Skeletal muscle satellite cell (primary cell): ENCODE data around the gene LAMA2.

Experiments
- H3K27me3 ChIP-seq: 2 replicates; pipeline ENCODE4 v1.7.0; 2013; ENCODE audit warnings: low read length; ENCODE audit not compliant: control insufficient read depth, insufficient read depth
- H3K36me3 ChIP-seq: 2 replicates; pipeline ENCODE4 v1.7.0; 2013; ENCODE audit warnings: mild to moderate bottlenecking, control low read depth, low read length; ENCODE audit not compliant: insufficient read depth
- H3K4me1 ChIP-seq: 2 replicates; pipeline ENCODE4 v1.7.0; 2013; ENCODE audit warnings: low read length; ENCODE audit not compliant: control insufficient read depth, insufficient read depth
- H3K4me2 ChIP-seq: 2 replicates; pipeline ENCODE4 v1.7.0; 2013; ENCODE audit warnings: mild to moderate bottlenecking, low read length
- H3K4me3 ChIP-seq: 2 replicates; pipeline ENCODE4 v1.7.0; 2013; ENCODE audit warnings: low read length
- H3K9ac ChIP-seq: 2 replicates; pipeline ENCODE4 v1.7.0; 2013; ENCODE audit warnings: mild to moderate bottlenecking, low read depth, low read length, moderate library complexity
- H3K9me3 ChIP-seq: replicated peaks from 2 replicates; pipeline ENCODE4 v1.7.0; 2013; ENCODE audit warnings: mild to moderate bottlenecking, control low read depth, low read length

LAMA2 gene

GRCh38 chr6:129490521-129491255 lies 607.8 kb downstream of the LAMA2 start:
- Histone ChIP-seq H3K36me3 (peaks cover 7% of the 10 kb centered on the region), H3K9ac (peak overlapping the region; percentile 92), H3K4me3 (peak overlapping the region; percentile 61), H3K9me3 (no peaks in the 10 kb centered on the region), H3K4me2 (peak overlapping the region; percentile 86), H3K27me3 (no peaks in the 10 kb centered on the region), H3K4me1 (peaks cover 57% of the 10 kb centered on the region)

GRCh38 chr6:129491436-129491835 lies 608.5 kb downstream of the LAMA2 start:
- no peaks in the 10 kb centered on the region for H3K9me3 ChIP-seq
- no peaks in the 10 kb centered on the region for H3K36me3 ChIP-seq
- peaks cover 57% of the 10 kb centered on the region for H3K4me1 ChIP-seq
- H3K9ac ChIP-seq: peak overlapping the region; percentile 92
- peak overlapping the region; percentile 30 for H3K4me3 ChIP-seq
- no peaks in the 10 kb centered on the region for H3K27me3 ChIP-seq
- H3K4me2 ChIP-seq: peak overlapping the region; percentile 56

GRCh38 chr6:129492260-129492659 lies 609.3 kb downstream of the LAMA2 start:
- no peaks in the 10 kb centered on the region for H3K27me3 ChIP-seq
- no peak overlapping the region for H3K4me2 ChIP-seq
- no peaks in the 10 kb centered on the region for H3K9me3 ChIP-seq
- H3K4me1 ChIP-seq: peaks cover 57% of the 10 kb centered on the region
- no peaks in the 10 kb centered on the region for H3K36me3 ChIP-seq
- H3K9ac ChIP-seq: no peak overlapping the region
- H3K4me3 ChIP-seq: no peak overlapping the region

DNA sequence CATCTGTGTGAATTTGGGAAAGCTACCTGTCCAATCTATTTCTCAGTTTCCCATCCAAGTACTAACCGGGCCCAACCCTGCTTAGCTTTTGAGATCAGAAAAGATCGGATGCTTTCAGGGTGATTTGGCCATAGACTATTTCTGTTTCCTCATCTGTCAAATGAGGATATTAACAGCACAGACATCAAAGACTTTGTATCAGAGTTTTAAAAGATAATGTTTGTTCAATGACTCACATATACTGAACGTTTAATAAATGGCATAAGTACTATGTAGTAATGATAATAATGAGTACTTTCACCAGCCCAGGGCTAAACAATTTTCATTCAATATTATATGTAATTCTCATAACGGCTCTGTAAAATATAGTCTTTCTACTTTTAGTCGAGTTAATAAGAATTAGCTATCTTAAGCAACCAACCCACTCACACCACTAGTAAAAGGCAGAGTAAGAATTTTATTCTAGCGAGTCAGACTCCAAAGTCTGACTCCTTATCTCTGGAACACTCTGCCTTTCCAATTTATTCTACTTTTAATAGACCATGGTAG lies 610.5 kb downstream of the LAMA2 start:
- no peak overlapping the region for H3K4me3 ChIP-seq
- no peaks in the 10 kb centered on the region for H3K27me3 ChIP-seq
- H3K9me3 ChIP-seq: no peaks in the 10 kb centered on the region
- peak overlapping the region; percentile 41 for H3K4me2 ChIP-seq
- H3K9ac ChIP-seq: peak overlapping the region; percentile 28
- H3K36me3 ChIP-seq: no peaks in the 10 kb centered on the region
- peaks cover 69% of the 10 kb centered on the region for H3K4me1 ChIP-seq

DNA sequence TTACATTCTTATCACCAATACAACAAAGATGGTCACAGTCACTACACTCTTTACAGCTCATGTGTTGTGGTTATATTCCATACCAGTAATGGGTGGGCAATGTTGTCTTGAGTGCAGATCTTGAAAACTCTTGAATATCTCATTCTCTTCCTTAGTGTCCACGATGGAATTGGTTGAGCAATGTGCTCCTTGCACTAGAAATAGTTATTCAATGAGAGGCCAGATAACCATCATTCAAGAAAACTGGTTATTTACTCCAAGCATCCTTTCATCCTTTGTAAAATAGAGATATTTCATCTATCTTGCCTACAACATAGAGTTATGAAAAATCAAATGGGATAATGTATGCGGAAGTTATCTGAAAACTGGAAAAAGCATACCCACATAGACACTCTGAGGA lies 611.2 kb downstream of the LAMA2 start:
- no peak overlapping the region for H3K4me3 ChIP-seq
- no peaks in the 10 kb centered on the region for H3K36me3 ChIP-seq
- H3K9me3 ChIP-seq: no peaks in the 10 kb centered on the region
- H3K9ac ChIP-seq: no peak overlapping the region
- H3K4me1 ChIP-seq: peaks cover 69% of the 10 kb centered on the region
- no peaks in the 10 kb centered on the region for H3K27me3 ChIP-seq
- H3K4me2 ChIP-seq: no peak overlapping the region

DNA sequence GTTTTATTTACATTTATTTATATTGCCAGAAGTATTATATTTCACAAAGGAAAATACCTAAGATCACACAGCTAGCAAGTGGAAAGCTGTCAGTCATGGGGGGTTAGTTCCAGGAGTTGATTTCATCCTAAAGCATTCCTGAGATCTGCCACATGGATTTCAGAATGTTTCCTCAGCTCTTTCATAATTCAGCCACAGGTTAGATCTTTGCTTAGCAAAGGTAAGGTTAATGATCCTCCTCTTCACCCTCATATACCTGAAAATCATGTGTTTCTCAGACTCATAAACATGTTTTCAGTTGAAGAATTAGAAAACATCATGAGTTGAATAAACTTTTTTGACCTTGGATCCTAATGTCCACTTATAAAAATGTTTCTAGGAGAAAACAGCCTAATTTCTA lies 611.6 kb downstream of the LAMA2 start:
- H3K9me3 ChIP-seq: no peaks in the 10 kb centered on the region
- no peak overlapping the region for H3K4me3 ChIP-seq
- H3K36me3 ChIP-seq: no peaks in the 10 kb centered on the region
- no peaks in the 10 kb centered on the region for H3K27me3 ChIP-seq
- H3K9ac ChIP-seq: no peak overlapping the region
- peaks cover 69% of the 10 kb centered on the region for H3K4me1 ChIP-seq
- no peak overlapping the region for H3K4me2 ChIP-seq

- H3K4me3 ChIP-seq: no peak overlapping the region
- H3K4me1 ChIP-seq: peaks cover 70% of the 10 kb centered on the region
- H3K4me2 ChIP-seq: no peak overlapping the region
- H3K36me3 ChIP-seq: no peaks in the 10 kb centered on the region
- H3K9me3 ChIP-seq: no peaks in the 10 kb centered on the region
- H3K27me3 ChIP-seq: no peaks in the 10 kb centered on the region
- H3K9ac ChIP-seq: no peak overlapping the region
Measured at GRCh38 chr6:129495652-129496051, 612.7 kb downstream of the LAMA2 start.

- H3K4me1 ChIP-seq: peaks cover 72% of the 10 kb centered on the region
- no peaks in the 10 kb centered on the region for H3K36me3 ChIP-seq
- H3K9me3 ChIP-seq: no peaks in the 10 kb centered on the region
- peak overlapping the region; percentile 77 for H3K4me2 ChIP-seq
- peak overlapping the region; percentile 47 for H3K9ac ChIP-seq
- H3K4me3 ChIP-seq: no peak overlapping the region
- H3K27me3 ChIP-seq: no peaks in the 10 kb centered on the region
Measured at GRCh38 chr6:129497481-129498441, 614.8 kb downstream of the LAMA2 start.

- Histone ChIP-seq H3K36me3 (peaks cover 1% of the 10 kb centered on the region), H3K27me3 (no peaks in the 10 kb centered on the region), H3K9me3 (no peaks in the 10 kb centered on the region), H3K4me1 (peaks cover 70% of the 10 kb centered on the region), H3K4me3 (peak overlapping the region; percentile 43), H3K9ac (peak overlapping the region; percentile 52), H3K4me2 (peak overlapping the region; percentile 77)
Measured at GRCh38 chr6:129498541-129498940, 615.6 kb downstream of the LAMA2 start.

DNA sequence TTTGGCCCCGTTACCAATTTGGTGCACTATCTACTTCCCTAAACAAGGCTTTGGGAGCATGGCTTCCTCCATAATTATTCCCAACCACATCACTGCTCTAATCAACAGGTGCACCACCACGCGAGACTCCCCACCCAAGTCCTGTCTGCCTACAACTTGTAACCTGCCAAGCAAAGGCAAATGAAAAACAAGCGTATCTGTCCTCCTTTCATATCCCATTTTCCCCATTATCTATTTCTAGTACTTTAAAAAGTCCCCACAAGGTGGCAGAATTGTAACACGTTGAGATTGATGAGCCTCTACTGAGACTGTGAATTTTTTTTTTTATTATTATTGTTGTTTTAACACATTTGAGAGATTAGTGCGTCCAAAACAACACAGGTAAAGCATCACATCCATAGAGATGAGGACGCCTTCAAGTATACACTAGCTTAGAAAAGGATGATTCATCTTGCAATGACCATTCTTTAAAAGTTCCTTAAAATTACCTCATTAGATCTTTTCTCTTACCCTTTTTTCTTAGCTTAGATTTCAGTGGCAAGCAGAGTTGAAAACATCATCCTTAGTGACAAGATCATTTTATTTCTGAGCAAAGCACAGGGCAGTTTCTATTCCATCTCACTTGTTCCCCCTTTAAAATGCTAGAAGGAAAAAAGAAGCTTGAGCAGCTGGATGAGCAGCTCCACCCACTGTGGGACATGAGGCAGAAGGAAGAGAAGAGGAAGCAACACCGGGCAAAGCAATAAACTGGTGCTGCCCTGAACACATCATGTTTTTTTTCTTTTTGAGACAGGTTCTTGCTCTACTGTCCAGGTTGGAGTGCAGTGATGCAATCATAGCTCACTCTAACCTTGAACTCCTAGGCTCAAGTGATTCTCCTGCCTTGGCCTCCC lies 616.3 kb downstream of the LAMA2 start:
- Histone ChIP-seq H3K36me3 (peaks cover 7% of the 10 kb centered on the region), H3K4me2 (peak overlapping the region; percentile 77), H3K9me3 (no peaks in the 10 kb centered on the region), H3K9ac (peak overlapping the region; percentile 52), H3K4me3 (peak overlapping the region; percentile 43), H3K4me1 (peaks cover 64% of the 10 kb centered on the region), H3K27me3 (no peaks in the 10 kb centered on the region)

GRCh38 chr6:129499843-129500219 lies 616.9 kb downstream of the LAMA2 start:
- no peak overlapping the region for H3K4me3 ChIP-seq
- H3K9ac ChIP-seq: no peak overlapping the region
- H3K27me3 ChIP-seq: no peaks in the 10 kb centered on the region
- H3K9me3 ChIP-seq: no peaks in the 10 kb centered on the region
- H3K4me1 ChIP-seq: peaks cover 59% of the 10 kb centered on the region
- H3K36me3 ChIP-seq: peaks cover 7% of the 10 kb centered on the region
- no peak overlapping the region for H3K4me2 ChIP-seq
